GM12891 (cell line): ENCODE results near the gene CYTH4.

Experiments used
- POLR2A ChIP-seq: IDR thresholded peaks from 2 replicates; pipeline ENCODE4 v1.6.1; 2011; ENCODE audit warnings: low read depth, low read length, control low read depth
- POLR2AphosphoS5 ChIP-seq: IDR thresholded peaks from 2 replicates; pipeline ENCODE4 v1.6.1; 2011; ENCODE audit warnings: low read depth, low read length, control low read depth
- SPI1 ChIP-seq: IDR thresholded peaks from 2 replicates; pipeline ENCODE4 v1.6.1; 2011; ENCODE audit warnings: low read depth, low read length, control low read depth
- TAF1 ChIP-seq: IDR thresholded peaks from 2 replicates; pipeline ENCODE4 v1.6.1; 2011; ENCODE audit warnings: low read depth, low read length, control low read depth

DNA sequence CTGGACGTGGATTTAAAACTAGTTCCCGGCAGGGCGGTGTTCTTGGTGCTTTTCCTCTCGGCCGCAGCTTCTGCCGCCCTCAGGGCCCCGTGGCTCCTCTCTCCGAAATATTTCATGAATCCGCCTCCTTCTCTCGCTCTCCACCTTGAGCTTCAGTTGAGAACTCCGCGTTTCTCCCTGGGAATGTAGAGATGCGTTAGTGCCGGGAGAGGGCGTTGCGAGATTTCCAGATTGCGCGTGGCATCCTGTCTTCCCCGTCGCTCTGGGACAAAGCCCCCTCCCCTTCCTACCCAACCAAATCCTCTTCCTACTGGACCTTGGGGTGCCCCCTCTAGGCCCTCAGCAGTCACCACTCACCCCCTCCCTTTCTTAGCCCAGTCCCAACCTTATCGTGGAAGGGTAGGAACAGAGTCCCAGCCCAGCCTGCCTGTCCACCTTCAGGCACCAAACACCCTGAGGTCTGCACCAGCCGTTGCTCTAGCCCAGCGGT is 22.7 kb upstream of the CYTH4 start:
- no peak for TF ChIP-seq POLR2A
- no peak for TF ChIP-seq TAF1
- TF ChIP-seq POLR2AphosphoS5, result no peak
- TF ChIP-seq SPI1, result no peak
